Liver (tissue), 9 donors: ENCODE data around the gene PRCD. TPM values are rescaled to one million over a fixed set of nuclear protein-coding genes. Genes with fewer than 3 reads are reported as not detected.
"Not testable (repeated sequence)": the region's sequence is repeated elsewhere in the genome, so short reads cannot be mapped to it uniquely, and the experiment has no call there.

Experiments
- DNase-seq: peaks from one replicate; pipeline ENCODE4 v3.0.0-alpha.2; 2017; ENCODE audit warnings: low spot score
- H3K27ac ChIP-seq, 2 donors: one replicate each; pipeline ENCODE4 v1.7.0; 2013; ENCODE audit warnings: inconsistent platforms in 2 of 2, low read length in 2 of 2, control low read depth in 1 of 2, low read depth in 1 of 2, mild to moderate bottlenecking in 1 of 2
- H3K27me3 ChIP-seq, 4 donors: one replicate each; pipeline versions ENCODE4 v1.6.1 to v1.7.0; 2013; ENCODE audit warnings: low read length in 3 of 4, inconsistent platforms in 1 of 4, mild to moderate bottlenecking in 1 of 4, moderate library complexity in 1 of 4; ENCODE audit not compliant: control insufficient read depth in 4 of 4, insufficient read depth in 4 of 4
- H3K36me3 ChIP-seq, 4 donors: one replicate each; pipeline versions ENCODE4 v1.6.1 to v1.7.0; 2013; ENCODE audit warnings: low read length in 3 of 4, mild to moderate bottlenecking in 3 of 4, low read depth in 1 of 4, moderate library complexity in 1 of 4; ENCODE audit not compliant: control insufficient read depth in 4 of 4, insufficient read depth in 3 of 4
- H3K4me1 ChIP-seq, 4 donors: one replicate each; pipeline versions ENCODE4 v1.6.1 to v1.7.0; 2013; ENCODE audit warnings: low read length in 3 of 4, mild to moderate bottlenecking in 3 of 4, moderate library complexity in 1 of 4; ENCODE audit not compliant: control insufficient read depth in 4 of 4, insufficient read depth in 4 of 4
- H3K4me3 ChIP-seq, 3 donors: one replicate each; pipeline versions ENCODE4 v1.6.1 to v1.7.0; 2013; ENCODE audit warnings: low read length in 3 of 3, control low read depth in 1 of 3, low read depth in 1 of 3, mild to moderate bottlenecking in 1 of 3
- H3K9ac ChIP-seq, 2 donors: one replicate each; pipeline ENCODE4 v1.7.0; 2013; ENCODE audit warnings: low read length in 2 of 2, mild to moderate bottlenecking in 2 of 2, moderate library complexity in 2 of 2, control low read depth in 1 of 2, low read depth in 1 of 2
- H3K9me3 ChIP-seq, 4 donors: one replicate each; pipeline versions ENCODE4 v1.6.1 to v1.7.0; 2013; ENCODE audit warnings: low read length in 3 of 4; ENCODE audit not compliant: control insufficient read depth in 4 of 4
- ATF3 ChIP-seq: IDR thresholded peaks from 2 replicates; pipeline ENCODE4 v1.6.1; 2016; ENCODE audit warnings: antibody characterized with exemption
- EGR1 ChIP-seq, 2 donors: IDR thresholded peaks; 2 replicates each; pipeline ENCODE4 v1.6.1; 2016 to 2018; ENCODE audit warnings: antibody characterized with exemption in 2 of 2, low read depth in 2 of 2
- FOXA1 ChIP-seq: IDR thresholded peaks from 2 replicates; pipeline ENCODE4 v1.6.1; 2016; ENCODE audit warnings: antibody characterized with exemption
- FOXA2 ChIP-seq: IDR thresholded peaks from 2 replicates; pipeline ENCODE4 v1.6.1; 2016; ENCODE audit warnings: antibody characterized with exemption
- GABPA ChIP-seq, 2 donors: IDR thresholded peaks in 1 of 2; conservative IDR thresholded peaks in 1 of 2; 2 replicates each; pipeline ENCODE4 v1.6.1; 2016; ENCODE audit warnings: antibody characterized with exemption in 2 of 2, mild to moderate bottlenecking in 1 of 2, moderate library complexity in 1 of 2
- HNF4A ChIP-seq, 2 donors: conservative IDR thresholded peaks; 2 replicates each; pipeline ENCODE4 v1.6.1; 2016; ENCODE audit warnings: antibody characterized with exemption in 2 of 2, mild to moderate bottlenecking in 2 of 2
- HNF4G ChIP-seq: IDR thresholded peaks from 2 replicates; pipeline ENCODE4 v1.6.1; 2016; ENCODE audit warnings: antibody characterized with exemption
- JUND ChIP-seq, 2 donors: IDR thresholded peaks; 2 replicates each; pipeline ENCODE4 v1.6.1; 2016; ENCODE audit warnings: antibody characterized with exemption in 2 of 2
- NR2F2 ChIP-seq: IDR thresholded peaks from 2 replicates; pipeline ENCODE4 v1.6.1; 2016; ENCODE audit warnings: antibody characterized with exemption
- RAD21 ChIP-seq, 2 donors: IDR thresholded peaks; 2 replicates each; pipeline ENCODE4 v1.6.1; 2016; ENCODE audit warnings: antibody characterized with exemption in 2 of 2, mild to moderate bottlenecking in 2 of 2
- RXRA ChIP-seq, 2 donors: IDR thresholded peaks; 2 replicates each; pipeline ENCODE4 v1.6.1; 2017 to 2018; ENCODE audit warnings: antibody characterized with exemption in 2 of 2, mild to moderate bottlenecking in 1 of 2
- SP1 ChIP-seq: IDR thresholded peaks from 2 replicates; pipeline ENCODE4 v1.6.1; 2018; ENCODE audit warnings: antibody characterized with exemption, mild to moderate bottlenecking
- TAF1 ChIP-seq: conservative IDR thresholded peaks from 2 replicates; pipeline ENCODE4 v1.6.1; 2016; ENCODE audit warnings: antibody characterized with exemption, mild to moderate bottlenecking
- YY1 ChIP-seq: IDR thresholded peaks from 2 replicates; pipeline ENCODE4 v1.6.1; 2016; ENCODE audit warnings: antibody characterized with exemption, mild to moderate bottlenecking
- ZBTB33 ChIP-seq: IDR thresholded peaks from 2 replicates; pipeline ENCODE4 v1.6.1; 2016; ENCODE audit warnings: antibody characterized with exemption
- WGBS: extraction: QIAGEN DNeasy Blood & Tissue Kit; methylation state at CpG from one replicate; pipeline ENCODE4 v1.1.7; 2013; 5-methylcytosine and 5-hydroxymethylcytosine counted together
- polyA plus RNA-seq, 2 donors: library from polyadenylated mRNA; stranded (reverse) in 1 of 2; unstranded in 1 of 2; fragments of 200-250 nt in 1 of 2; fragments of >200 nt in 1 of 2; fragmentation: Nextera tagmentation in 1 of 2; extraction: Ambion mirVana in 1 of 2; gene quantifications; one replicate each; pipeline versions ENCODE4 v1.2.1 to v1.2.3, GENCODE V29; 2013 to 2015
- total RNA-seq, 2 donors: library from RNA; depleted of rRNA; stranded (reverse); fragments of >200 nt; gene quantifications; one replicate each; pipeline ENCODE4 v1.2.3, GENCODE V29; 2014
- TF ChIP-seq, protein P1 (sequence below): IDR thresholded peaks from 2 replicates; pipeline ENCODE4 v1.6.1; 2016; ENCODE audit warnings: antibody characterized with exemption
- TF ChIP-seq, protein P2 (sequence below): fragments of 150-350 bp; IDR thresholded peaks from 2 replicates; pipeline ENCODE4 v1.5.1; 2017; ENCODE audit warnings: improper control_type of control experiment, low read depth, low read length; ENCODE audit not compliant: missing input control
- donor health status: healthy.
- donor health status: healthy.
- donor health status: healthy.
- donor health status: healthy.
- donor health status: healthy.

PRCD gene
- total and polyA plus RNA-seq, 4 donors = 0.63 to 1.0 (median 0.75) TPM; not detected in 1

DNA sequence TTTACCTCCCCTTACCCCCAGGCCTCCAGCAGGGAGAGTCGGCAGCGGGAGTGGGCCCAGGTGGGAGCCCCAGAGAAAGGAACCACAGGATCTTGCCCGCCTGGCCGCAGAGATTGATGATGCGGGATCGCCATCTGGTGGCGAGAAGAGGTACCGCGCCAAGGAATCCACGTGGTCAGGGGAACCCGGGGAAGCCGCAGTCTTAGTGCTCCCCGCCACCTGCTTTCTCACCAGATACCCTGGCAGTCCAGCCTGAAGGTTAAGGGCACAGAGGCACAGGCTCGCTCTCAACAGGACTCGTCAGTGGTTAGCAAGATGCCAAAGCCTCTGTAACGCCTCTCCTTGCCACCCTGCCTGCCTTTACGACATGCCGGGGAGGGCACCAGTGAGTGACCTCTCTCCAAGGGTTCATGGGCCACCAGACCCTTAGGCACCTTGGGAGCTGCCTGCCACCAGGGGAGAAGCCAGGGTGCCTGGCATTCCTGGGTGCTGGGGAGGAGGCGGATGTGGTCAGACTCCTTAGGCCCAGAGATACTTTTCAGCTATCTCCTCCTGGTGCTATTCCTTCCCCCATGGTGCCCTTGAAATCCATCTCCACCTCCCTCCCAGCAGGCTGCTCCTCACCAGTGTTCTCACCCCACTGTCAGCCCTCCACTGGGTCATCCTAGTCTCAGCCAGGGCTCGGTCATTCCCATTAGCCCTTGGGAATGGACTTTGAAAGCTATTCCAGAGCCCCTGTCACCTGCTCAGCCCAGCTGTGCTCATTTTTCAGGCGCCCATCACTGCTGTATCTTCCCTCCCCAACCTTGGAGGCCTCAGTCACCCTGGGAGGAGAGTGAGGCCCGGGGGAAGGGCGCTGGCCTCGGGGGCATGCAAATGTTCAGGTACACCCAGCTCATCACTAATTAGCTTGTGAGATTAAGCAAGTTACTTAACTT lies 33.2 kb upstream of the PRCD start (continued):
- no peak for TF ChIP-seq RXRA (IDR thresholded peaks at IDR 0.05)
- no peak for TF ChIP-seq FOXA2

DNA sequence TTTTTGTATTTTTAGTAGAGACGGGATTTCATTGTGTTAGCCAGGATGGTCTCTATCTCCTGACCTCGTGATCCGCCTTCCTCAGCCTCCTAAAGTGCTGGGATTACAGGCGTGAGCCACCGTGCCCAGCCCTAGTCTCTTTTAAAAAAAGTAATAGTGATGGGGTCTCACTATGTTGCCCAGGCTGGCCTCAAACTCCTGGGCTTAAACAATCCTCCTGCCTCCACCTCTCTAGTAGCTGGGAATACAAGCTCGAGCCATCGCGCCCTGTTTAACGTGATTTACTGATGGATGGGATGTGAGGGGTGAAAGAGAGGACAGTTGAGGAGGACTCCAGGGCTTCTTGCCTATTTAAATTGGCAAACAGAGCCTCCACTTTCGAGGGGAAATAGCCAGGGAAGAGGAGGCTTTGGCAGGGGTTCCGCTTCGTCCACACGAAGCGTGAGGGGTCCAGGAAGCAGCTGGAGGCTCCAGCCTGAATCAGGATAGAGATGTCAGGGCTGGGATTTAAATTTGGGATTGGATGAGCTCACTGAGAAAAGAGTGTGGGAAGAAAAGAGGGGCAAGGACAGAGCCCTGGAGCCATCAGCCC lies 31.3 kb upstream of the PRCD start:
- not testable (repeated sequence) for H3K27ac ChIP-seq, H3K9ac ChIP-seq, DNase-seq, H3K4me3 ChIP-seq, H3K9me3 ChIP-seq, H3K4me1 ChIP-seq, H3K36me3 ChIP-seq, H3K27me3 ChIP-seq
- 72% methylated on average over 14 of the region's 14 CpGs for WGBS

GRCh38 chr17:76510831-76511244 lies 29.0 kb upstream of the PRCD start:
- Histone ChIP-seq H3K9ac (no peak overlapping the region), H3K4me1 (no peaks in the 10 kb centered on the region), H3K27ac (no peak overlapping the region), H3K4me3 (no peak overlapping the region), H3K27me3 (no peaks in the 10 kb centered on the region), H3K36me3 (no peaks in the 10 kb centered on the region), H3K9me3 (no peaks in the 10 kb centered on the region)
- DNase-seq = no peak
- WGBS = 33% methylated on average over 9 of the region's 9 CpGs
- TF ChIP-seq FOXA2 = no peak
- TF ChIP-seq EGR1 (IDR thresholded peaks at IDR 0.05; ENCODE audit: low read depth in 2 of 2) = no peak
- no peak for TF ChIP-seq JUND (IDR thresholded peaks at IDR 0.05)
- TF ChIP-seq RAD21 (IDR thresholded peaks at IDR 0.05) = no peak
- TF ChIP-seq, protein P1, sequence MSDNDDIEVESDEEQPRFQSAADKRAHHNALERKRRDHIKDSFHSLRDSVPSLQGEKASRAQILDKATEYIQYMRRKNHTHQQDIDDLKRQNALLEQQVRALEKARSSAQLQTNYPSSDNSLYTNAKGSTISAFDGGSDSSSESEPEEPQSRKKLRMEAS = no peak
- TF ChIP-seq YY1 = no peak

DNA sequence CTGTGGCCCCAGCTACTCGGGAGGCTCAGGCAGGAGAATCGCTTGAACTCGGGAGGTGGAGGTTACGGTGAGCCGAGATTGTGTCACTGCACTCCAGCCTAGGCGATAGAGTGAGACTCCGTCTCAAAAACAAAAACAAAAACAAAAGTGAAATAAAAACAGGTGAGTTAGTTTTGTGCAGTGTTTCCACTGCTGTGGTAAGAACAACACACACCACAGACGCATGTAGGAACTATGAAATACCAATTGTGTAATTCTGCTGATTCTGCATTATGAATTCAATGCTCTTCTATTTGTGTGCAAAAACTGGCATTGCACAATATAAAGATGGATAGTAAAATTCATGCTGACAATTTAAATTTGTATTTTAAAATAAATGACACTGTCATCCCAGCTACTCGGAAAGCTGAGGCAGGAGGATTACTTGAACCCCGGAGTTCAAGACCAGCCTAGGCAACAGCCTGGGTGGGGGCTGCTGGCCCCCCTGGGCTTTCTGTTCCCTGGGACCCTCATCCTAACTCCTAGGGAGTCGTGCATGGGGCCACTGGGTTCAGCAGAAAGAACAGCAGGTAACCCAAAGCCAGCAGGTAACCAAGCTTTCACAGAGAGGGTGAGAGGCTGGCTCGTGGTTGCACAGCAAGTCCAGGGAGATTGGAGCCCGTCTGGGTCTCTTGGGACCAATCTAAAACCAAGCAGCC lies 28.0 kb upstream of the PRCD start:
- H3K4me3 ChIP-seq = no peak overlapping the region
- no peak overlapping the region for H3K9ac ChIP-seq
- no peaks in the 10 kb centered on the region for H3K36me3 ChIP-seq
- H3K27me3 ChIP-seq = no peaks in the 10 kb centered on the region
- no peak overlapping the region for H3K27ac ChIP-seq
- DNase-seq = no peak
- 83% methylated on average over 13 of the region's 13 CpGs for WGBS
- H3K9me3 ChIP-seq = no peaks in the 10 kb centered on the region
- H3K4me1 ChIP-seq = no peaks in the 10 kb centered on the region
- TF ChIP-seq EGR1 (IDR thresholded peaks at IDR 0.05; ENCODE audit: low read depth in 2 of 2) (no peak), YY1 (no peak), RXRA (IDR thresholded peaks at IDR 0.05) (no peak), TAF1 (no peak), JUND (IDR thresholded peaks at IDR 0.05) (no peak), RAD21 (IDR thresholded peaks at IDR 0.05) (no peak), FOXA2 (no peak), ATF3 (no peak), ZBTB33 (no peak), GABPA (IDR thresholded peaks at IDR 0.05 in 1 of 2, conservative IDR thresholded peaks at IDR 0.05 in 1 of 2) (no peak), HNF4A (conservative IDR thresholded peaks at IDR 0.05) (no peak), NR2F2 (no peak), SP1 (no peak), FOXA1 (no peak), HNF4G (no peak)
- TF ChIP-seq, protein P2, sequence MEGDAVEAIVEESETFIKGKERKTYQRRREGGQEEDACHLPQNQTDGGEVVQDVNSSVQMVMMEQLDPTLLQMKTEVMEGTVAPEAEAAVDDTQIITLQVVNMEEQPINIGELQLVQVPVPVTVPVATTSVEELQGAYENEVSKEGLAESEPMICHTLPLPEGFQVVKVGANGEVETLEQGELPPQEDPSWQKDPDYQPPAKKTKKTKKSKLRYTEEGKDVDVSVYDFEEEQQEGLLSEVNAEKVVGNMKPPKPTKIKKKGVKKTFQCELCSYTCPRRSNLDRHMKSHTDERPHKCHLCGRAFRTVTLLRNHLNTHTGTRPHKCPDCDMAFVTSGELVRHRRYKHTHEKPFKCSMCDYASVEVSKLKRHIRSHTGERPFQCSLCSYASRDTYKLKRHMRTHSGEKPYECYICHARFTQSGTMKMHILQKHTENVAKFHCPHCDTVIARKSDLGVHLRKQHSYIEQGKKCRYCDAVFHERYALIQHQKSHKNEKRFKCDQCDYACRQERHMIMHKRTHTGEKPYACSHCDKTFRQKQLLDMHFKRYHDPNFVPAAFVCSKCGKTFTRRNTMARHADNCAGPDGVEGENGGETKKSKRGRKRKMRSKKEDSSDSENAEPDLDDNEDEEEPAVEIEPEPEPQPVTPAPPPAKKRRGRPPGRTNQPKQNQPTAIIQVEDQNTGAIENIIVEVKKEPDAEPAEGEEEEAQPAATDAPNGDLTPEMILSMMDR = no peak
- TF ChIP-seq, protein P1 = no peak
